ENCODE results near the gene COL6A3.

Gene COL6A3

GRCh38 chr2:237441605-237442274, 27.8 kb upstream of the COL6A3 start:
- DNase-seq (ENCODE audit: low read depth): no peak

GRCh38 chr2:237440819-237441281, 26.9 kb upstream of the COL6A3 start:
- peak; percentile 59 for DNase-seq (ENCODE audit: low read depth)

- DNase-seq (ENCODE audit: low read depth): no peak
Measured at GRCh38 chr2:237438080-237438940, 24.3 kb upstream of the COL6A3 start.

- no peak for DNase-seq (ENCODE audit: low read depth)
Measured at GRCh38 chr2:237437566-237437965, 23.6 kb upstream of the COL6A3 start.

GRCh38 chr2:237435844-237436587, 22.1 kb upstream of the COL6A3 start:
- DNase-seq (ENCODE audit: low read depth): no peak

- DNase-seq (ENCODE audit: low read depth): peak; percentile 82
Measured at GRCh38 chr2:237434866-237435311, 20.9 kb upstream of the COL6A3 start.

GRCh38 chr2:237433920-237434676, 20.1 kb upstream of the COL6A3 start:
- no peak for DNase-seq (ENCODE audit: low read depth)

- peak; percentile 92 for DNase-seq (ENCODE audit: low read depth)
Measured at GRCh38 chr2:237432484-237433092, 18.6 kb upstream of the COL6A3 start.

GRCh38 chr2:237431837-237432236, 17.9 kb upstream of the COL6A3 start:
- no peak for DNase-seq (ENCODE audit: low read depth)

GRCh38 chr2:237431372-237431771, 17.4 kb upstream of the COL6A3 start:
- no peak for DNase-seq (ENCODE audit: low read depth)

- no peak for DNase-seq (ENCODE audit: low read depth)
Measured at GRCh38 chr2:237430861-237431260, 16.9 kb upstream of the COL6A3 start.

- no peak for DNase-seq (ENCODE audit: low read depth)
Measured at GRCh38 chr2:237429753-237430152, 15.8 kb upstream of the COL6A3 start.

GRCh38 chr2:237427769-237428506, 14.0 kb upstream of the COL6A3 start:
- DNase-seq (ENCODE audit: low read depth): peak; percentile 81

GRCh38 chr2:237426517-237426916, 12.6 kb upstream of the COL6A3 start:
- no peak for DNase-seq (ENCODE audit: low read depth)

- no peak for DNase-seq (ENCODE audit: low read depth)
Measured at GRCh38 chr2:237425320-237425719, 11.4 kb upstream of the COL6A3 start.

- DNase-seq (ENCODE audit: low read depth): no peak
Measured at GRCh38 chr2:237424544-237424943, 10.6 kb upstream of the COL6A3 start.

- DNase-seq (ENCODE audit: low read depth): no peak
Measured at GRCh38 chr2:237423891-237424290, 9.9 kb upstream of the COL6A3 start.

GRCh38 chr2:237422309-237422708, 8.3 kb upstream of the COL6A3 start:
- no peak for DNase-seq (ENCODE audit: low read depth)

- peak; percentile 77 for DNase-seq (ENCODE audit: low read depth)
Measured at GRCh38 chr2:237421542-237422116, 7.7 kb upstream of the COL6A3 start.

- DNase-seq (ENCODE audit: low read depth): no peak
Measured at GRCh38 chr2:237418300-237418699, 4.3 kb upstream of the COL6A3 start.
